HFF-Myc (cell line): Measurements from ENCODE around the gene LCOR.

Source experiments
- DNase-seq: peaks from one replicate; pipeline ENCODE4 v3.0.0-alpha.2; 2011; ENCODE audit warnings: low read depth; ENCODE audit errors: extremely low read depth
- H3K4me3 ChIP-seq: replicated peaks from 2 replicates; pipeline ENCODE4 v1.5.1; 2011; ENCODE audit warnings: low read depth, mild to moderate bottlenecking, control low read depth, low read length
- TF ChIP-seq, protein P1 (sequence below): IDR thresholded peaks from 2 replicates; pipeline ENCODE4 v1.5.1; 2012; ENCODE audit warnings: mild to moderate bottlenecking, low read depth, low read length, control low read depth; ENCODE audit errors: missing control alignments

Gene LCOR

DNA sequence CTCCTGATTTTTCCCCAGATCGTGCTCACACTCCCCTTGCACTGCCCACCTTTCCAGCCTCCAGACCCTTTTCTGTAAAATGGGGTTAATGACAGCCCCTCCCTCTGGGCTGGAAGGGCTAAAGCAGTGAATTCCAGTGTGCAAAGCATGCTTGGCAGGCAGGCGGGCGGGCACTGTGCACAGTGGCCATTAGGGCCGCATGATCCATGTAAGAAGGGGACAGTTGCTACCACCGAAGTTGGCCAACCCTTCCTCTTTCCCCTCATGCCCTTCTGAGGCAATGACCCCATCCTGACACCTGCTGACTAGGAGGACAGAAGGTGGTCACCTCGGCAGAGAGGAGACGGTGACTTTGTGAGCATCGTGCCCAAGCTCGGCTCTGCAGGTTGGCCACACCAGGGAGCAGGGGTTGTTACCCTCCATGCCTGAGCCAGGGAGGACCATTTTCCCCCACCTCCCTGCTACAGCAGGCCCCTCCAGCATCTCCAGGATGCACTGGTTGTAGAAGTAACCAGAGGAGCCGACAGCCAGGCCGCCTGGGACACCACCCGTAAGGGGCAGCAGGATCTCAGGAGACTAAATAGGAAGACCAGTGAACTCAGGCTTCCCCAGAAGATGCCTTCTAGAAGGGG is 187.2 kb downstream of the LCOR start:
- no peak for DNase-seq
- H3K4me3 ChIP-seq: no peak overlapping the region
- TF ChIP-seq, protein P1, sequence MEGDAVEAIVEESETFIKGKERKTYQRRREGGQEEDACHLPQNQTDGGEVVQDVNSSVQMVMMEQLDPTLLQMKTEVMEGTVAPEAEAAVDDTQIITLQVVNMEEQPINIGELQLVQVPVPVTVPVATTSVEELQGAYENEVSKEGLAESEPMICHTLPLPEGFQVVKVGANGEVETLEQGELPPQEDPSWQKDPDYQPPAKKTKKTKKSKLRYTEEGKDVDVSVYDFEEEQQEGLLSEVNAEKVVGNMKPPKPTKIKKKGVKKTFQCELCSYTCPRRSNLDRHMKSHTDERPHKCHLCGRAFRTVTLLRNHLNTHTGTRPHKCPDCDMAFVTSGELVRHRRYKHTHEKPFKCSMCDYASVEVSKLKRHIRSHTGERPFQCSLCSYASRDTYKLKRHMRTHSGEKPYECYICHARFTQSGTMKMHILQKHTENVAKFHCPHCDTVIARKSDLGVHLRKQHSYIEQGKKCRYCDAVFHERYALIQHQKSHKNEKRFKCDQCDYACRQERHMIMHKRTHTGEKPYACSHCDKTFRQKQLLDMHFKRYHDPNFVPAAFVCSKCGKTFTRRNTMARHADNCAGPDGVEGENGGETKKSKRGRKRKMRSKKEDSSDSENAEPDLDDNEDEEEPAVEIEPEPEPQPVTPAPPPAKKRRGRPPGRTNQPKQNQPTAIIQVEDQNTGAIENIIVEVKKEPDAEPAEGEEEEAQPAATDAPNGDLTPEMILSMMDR: no peak

DNA sequence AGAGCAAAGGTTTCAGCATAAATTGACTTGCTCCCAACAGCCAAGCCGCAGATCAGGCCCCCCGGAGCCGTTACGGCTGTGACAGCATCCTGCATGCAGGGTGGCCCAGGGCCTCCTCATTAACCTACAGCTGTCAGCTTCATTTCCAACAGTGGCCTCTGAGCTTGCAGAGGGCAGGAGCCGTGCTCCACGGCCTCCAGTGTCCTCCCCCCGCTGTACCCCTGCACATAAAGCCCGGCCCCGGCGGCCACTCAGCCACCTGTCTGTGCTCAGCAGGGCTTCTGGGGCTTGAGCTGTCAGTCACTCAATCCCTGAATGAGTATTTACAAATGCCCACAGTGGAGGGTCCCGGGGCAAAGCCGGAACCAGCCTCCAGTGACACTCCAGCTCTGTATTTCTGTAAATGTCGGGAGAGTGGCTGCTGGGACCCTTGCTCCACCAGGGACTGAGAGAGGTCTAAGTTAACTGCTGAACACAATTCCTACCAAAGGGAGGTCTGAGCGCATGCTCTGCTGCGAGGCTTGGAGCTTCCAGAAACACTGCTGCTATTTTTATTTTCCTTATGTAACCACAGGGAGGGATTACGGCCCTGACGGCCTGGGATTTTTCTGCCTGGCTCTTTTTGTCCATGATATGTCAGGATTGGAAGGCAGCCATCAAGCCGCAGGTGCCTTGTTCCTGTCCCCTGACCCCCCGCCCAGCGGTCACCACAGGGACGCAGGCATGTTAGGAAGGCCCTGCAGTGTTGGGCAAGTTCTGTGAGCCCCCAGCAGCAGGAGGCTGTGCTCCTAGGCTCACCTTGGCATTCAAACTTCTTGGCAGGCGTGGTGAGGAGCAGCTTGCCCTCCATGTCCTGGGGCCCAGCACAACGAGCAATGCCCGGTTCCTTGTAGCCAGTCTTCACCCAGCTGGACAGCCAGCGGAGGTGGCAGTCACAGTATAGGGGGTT is 188.6 kb downstream of the LCOR start:
- TF ChIP-seq, protein P1: no peak
- no peak for DNase-seq
- H3K4me3 ChIP-seq: no peak overlapping the region

DNA sequence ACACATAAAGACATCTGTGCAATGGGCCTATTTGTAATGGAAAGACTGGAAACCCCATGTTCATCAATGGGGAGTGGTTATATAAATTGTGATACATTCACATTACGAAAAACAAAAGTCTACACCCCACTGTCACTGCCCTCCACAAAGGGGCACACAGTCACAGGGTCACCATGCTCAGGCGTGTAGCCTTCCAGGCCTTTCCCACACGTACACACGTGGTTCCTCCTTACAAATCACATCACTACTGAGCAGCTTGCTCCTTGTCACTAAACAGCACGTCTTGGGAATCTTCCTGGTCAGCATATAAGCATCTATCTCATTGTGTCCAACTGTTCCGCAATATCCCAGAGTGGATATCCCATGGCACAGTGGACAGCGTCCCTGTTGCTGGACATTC is 190.5 kb downstream of the LCOR start:
- no peak for DNase-seq
- TF ChIP-seq, protein P1: no peak

DNA sequence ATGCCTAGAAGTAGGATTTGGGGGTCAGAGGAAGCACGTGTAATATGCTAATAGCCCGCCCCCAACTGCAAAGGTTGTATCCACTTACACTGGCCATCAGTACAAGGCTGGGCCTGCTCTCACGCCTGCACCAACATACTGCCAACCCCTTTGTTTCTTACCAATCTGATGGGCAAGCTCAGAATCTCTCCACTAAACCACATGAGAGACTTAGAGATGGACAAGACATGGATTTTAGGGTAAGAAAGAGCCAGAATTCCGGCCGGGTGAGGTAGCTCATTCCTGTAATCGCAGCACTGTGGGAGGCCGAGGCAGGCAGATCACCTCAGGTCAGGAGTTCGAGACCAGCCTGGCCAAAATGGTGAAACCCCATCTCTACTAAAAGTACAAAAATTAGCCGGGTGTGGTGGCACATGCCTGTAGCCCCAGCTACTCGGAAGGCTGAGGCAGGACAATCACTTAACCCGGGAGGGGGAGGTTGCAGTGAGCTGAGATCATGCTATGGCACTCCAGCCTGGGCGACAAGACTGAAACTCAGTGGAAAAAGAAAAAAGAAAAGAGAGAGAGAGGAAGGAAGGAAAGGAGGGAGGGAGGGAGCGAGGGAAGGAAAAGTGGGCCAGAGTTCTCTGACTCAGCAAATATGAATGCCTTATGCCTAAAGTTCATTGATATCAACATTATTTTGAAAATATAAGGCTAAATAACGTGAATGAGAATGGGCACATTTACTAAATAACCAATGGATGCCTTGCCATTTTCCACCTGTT is 191.5 kb downstream of the LCOR start:
- H3K4me3 ChIP-seq: no peak overlapping the region
- TF ChIP-seq, protein P1: no peak
- no peak for DNase-seq

More for the DNA sequence above, 190.5 kb downstream of the LCOR start:
- H3K4me3 ChIP-seq: no peak overlapping the region

GRCh38 chr10:97024168-97025073 is 192.3 kb downstream of the LCOR start:
- no peak for DNase-seq
- TF ChIP-seq, protein P1: no peak
- H3K4me3 ChIP-seq: no peak overlapping the region
